NCI-H526 treated with DMSO at 0.1 percent for 48 hours (cell line): Measurements from ENCODE around the gene CNOT4.
A peak's percentile ranks its signal among the peaks of the same experiment; 100 is the strongest.
"Not testable (repeated sequence)": the region's sequence is repeated elsewhere in the genome, so short reads cannot be mapped to it uniquely, and the experiment has no call there.

Experiments used
- DNase-seq: peaks from one replicate; lab custom pipeline; 2025; lab: John Stamatoyannopoulos, UW

Gene CNOT4

GRCh38 chr7:135454060-135454459 is 55.8 kb downstream of the CNOT4 start:
- no peak for DNase-seq

- DNase-seq, result no peak
Observed at GRCh38 chr7:135449436-135449835, 60.5 kb downstream of the CNOT4 start.

GRCh38 chr7:135448753-135449152 is 61.1 kb downstream of the CNOT4 start:
- no peak for DNase-seq

- DNase-seq, result no peak
Observed at GRCh38 chr7:135447748-135448147, 62.2 kb downstream of the CNOT4 start.

- DNase-seq, result no peak
Observed at GRCh38 chr7:135445690-135446089, 64.2 kb downstream of the CNOT4 start.

GRCh38 chr7:135445266-135445665 is 64.6 kb downstream of the CNOT4 start:
- DNase-seq, result not testable (repeated sequence)

- DNase-seq, result no peak
Observed at GRCh38 chr7:135441791-135442190, 68.1 kb downstream of the CNOT4 start.

- DNase-seq, result no peak
Observed at GRCh38 chr7:135434047-135434446, 75.9 kb downstream of the CNOT4 start.

- DNase-seq, result no peak
Observed at GRCh38 chr7:135430626-135431025, 79.3 kb downstream of the CNOT4 start.

GRCh38 chr7:135428879-135429278 is 81.0 kb downstream of the CNOT4 start:
- DNase-seq, result no peak

GRCh38 chr7:135428011-135428410 is 81.9 kb downstream of the CNOT4 start:
- DNase-seq, result no peak

- no peak for DNase-seq
Observed at GRCh38 chr7:135427166-135427565, 82.7 kb downstream of the CNOT4 start.

GRCh38 chr7:135425036-135425435 is 84.9 kb downstream of the CNOT4 start:
- DNase-seq, result no peak

- no peak for DNase-seq
Observed at GRCh38 chr7:135420786-135421185, 89.1 kb downstream of the CNOT4 start.

- no peak for DNase-seq
Observed at GRCh38 chr7:135416431-135416830, 93.5 kb downstream of the CNOT4 start.

GRCh38 chr7:135414850-135415439 is 95.0 kb downstream of the CNOT4 start:
- DNase-seq, result peak; percentile 38

GRCh38 chr7:135414208-135414607 is 95.7 kb downstream of the CNOT4 start:
- no peak for DNase-seq

- DNase-seq, result no peak
Observed at GRCh38 chr7:135411098-135411497, 98.8 kb downstream of the CNOT4 start.

- DNase-seq, result no peak
Observed at GRCh38 chr7:135410543-135410942, 99.4 kb downstream of the CNOT4 start.

GRCh38 chr7:135409845-135410542 is 99.9 kb downstream of the CNOT4 start:
- DNase-seq, result no peak

GRCh38 chr7:135407884-135408283 is 102.0 kb downstream of the CNOT4 start:
- no peak for DNase-seq

GRCh38 chr7:135406918-135407317 is 103.0 kb downstream of the CNOT4 start:
- DNase-seq, result no peak

- DNase-seq, result no peak
Observed at GRCh38 chr7:135405969-135406368, 103.9 kb downstream of the CNOT4 start.

- no peak for DNase-seq
Observed at GRCh38 chr7:135403302-135403701, 106.6 kb downstream of the CNOT4 start.
